Osteocyte (in vitro differentiated cells): ENCODE results near the gene CLEC3B. TPM values are rescaled to one million over a fixed set of nuclear protein-coding genes. Genes with fewer than 3 reads are reported as not detected.

Experiments used
- DNase-seq: peaks from one replicate; pipeline ENCODE4 v3.0.0; 2021; ENCODE audit warnings: mixed read lengths; ENCODE audit not compliant: unreplicated experiment; ENCODE audit errors: extremely low spot score
- H3K27ac Mint-ChIP-seq: one replicate; pipeline ENCODE4 v1.8.0; 2021; ENCODE audit warnings: mild to moderate bottlenecking, mixed read lengths; ENCODE audit not compliant: unreplicated experiment
- H3K27me3 Mint-ChIP-seq: one replicate; pipeline ENCODE4 v1.8.0; 2021; ENCODE audit warnings: mixed read lengths; ENCODE audit not compliant: unreplicated experiment
- H3K36me3 Mint-ChIP-seq: one replicate; pipeline ENCODE4 v1.8.0; 2021; ENCODE audit warnings: mixed read lengths; ENCODE audit not compliant: unreplicated experiment
- H3K4me1 Mint-ChIP-seq: one replicate; pipeline ENCODE4 v1.8.0; 2021; ENCODE audit warnings: mixed read lengths; ENCODE audit not compliant: unreplicated experiment
- H3K4me3 Mint-ChIP-seq: one replicate; pipeline ENCODE4 v1.8.0; 2021; ENCODE audit warnings: mild to moderate bottlenecking, moderate library complexity, mixed read lengths; ENCODE audit not compliant: unreplicated experiment
- H3K9me3 Mint-ChIP-seq: one replicate; pipeline ENCODE4 v1.8.0; 2021; ENCODE audit warnings: mixed read lengths; ENCODE audit not compliant: unreplicated experiment
- CTCF ChIP-seq: fragments of 200-600 bp; sonication (generic); IDR thresholded peaks from 2 replicates; pipeline ENCODE4 v1.5.0; 2021; ENCODE audit warnings: antibody characterized with exemption, mild to moderate bottlenecking, moderate library complexity
- total RNA-seq: library from RNA; stranded (reverse); gene quantifications from 2 replicates; pipeline ENCODE4 v1.2.1, GENCODE V29; 2021

CLEC3B gene
- total RNA-seq, 1 donor from 2014 or later, result 181 TPM

- no peak for TF ChIP-seq CTCF
- Mint-ChIP-seq H3K4me3 (no peak overlapping the region), H3K4me1 (no peaks in the 10 kb centered on the region), H3K36me3 (peaks cover 66% of the 10 kb centered on the region), H3K9me3 (no peaks in the 10 kb centered on the region), H3K27ac (no peak overlapping the region), H3K27me3 (no peaks in the 10 kb centered on the region)
- no peak for DNase-seq
Measured at GRCh38 chr3:45002139-45002660, 23.9 kb upstream of the CLEC3B start.

- no peak overlapping the region for H3K27ac Mint-ChIP-seq
- H3K4me3 Mint-ChIP-seq, result no peak overlapping the region
- no peak for TF ChIP-seq CTCF
- DNase-seq, result no peak
- H3K36me3 Mint-ChIP-seq, result peaks cover 67% of the 10 kb centered on the region
- H3K9me3 Mint-ChIP-seq, result no peaks in the 10 kb centered on the region
- H3K4me1 Mint-ChIP-seq, result no peaks in the 10 kb centered on the region
- H3K27me3 Mint-ChIP-seq, result no peaks in the 10 kb centered on the region
Measured at GRCh38 chr3:45002720-45003119, 23.4 kb upstream of the CLEC3B start.

GRCh38 chr3:45003406-45003805, 22.7 kb upstream of the CLEC3B start:
- H3K27me3 Mint-ChIP-seq, result no peaks in the 10 kb centered on the region
- H3K4me1 Mint-ChIP-seq, result peaks cover 3% of the 10 kb centered on the region
- TF ChIP-seq CTCF, result no peak
- no peak overlapping the region for H3K27ac Mint-ChIP-seq
- no peak overlapping the region for H3K4me3 Mint-ChIP-seq
- no peaks in the 10 kb centered on the region for H3K9me3 Mint-ChIP-seq
- DNase-seq, result no peak
- peaks cover 69% of the 10 kb centered on the region for H3K36me3 Mint-ChIP-seq

GRCh38 chr3:45003859-45004258, 22.2 kb upstream of the CLEC3B start:
- no peak for DNase-seq
- no peaks in the 10 kb centered on the region for H3K9me3 Mint-ChIP-seq
- peaks cover 3% of the 10 kb centered on the region for H3K4me1 Mint-ChIP-seq
- H3K36me3 Mint-ChIP-seq, result peaks cover 66% of the 10 kb centered on the region
- no peak overlapping the region for H3K4me3 Mint-ChIP-seq
- H3K27me3 Mint-ChIP-seq, result no peaks in the 10 kb centered on the region
- no peak for TF ChIP-seq CTCF
- no peak overlapping the region for H3K27ac Mint-ChIP-seq

- Mint-ChIP-seq H3K27ac (peak overlapping the region; percentile 12), H3K36me3 (peaks cover 43% of the 10 kb centered on the region), H3K9me3 (no peaks in the 10 kb centered on the region), H3K27me3 (no peaks in the 10 kb centered on the region), H3K4me3 (no peak overlapping the region), H3K4me1 (peaks cover 31% of the 10 kb centered on the region)
- DNase-seq, result no peak
- TF ChIP-seq CTCF, result no peak
Measured at GRCh38 chr3:45007091-45007490, 19.0 kb upstream of the CLEC3B start.
